HG03175 (cell line): Measurements from ENCODE around the gene PPBP.

Source experiments
- ATAC-seq: cut with Tn5 transposase; IDR thresholded peaks from one replicate; pipeline ENCODE4 v1.9.1; 2021; ENCODE audit warnings: mild to moderate bottlenecking, moderate library complexity; ENCODE audit not compliant: unreplicated experiment

Gene PPBP

GRCh38 chr4:73988061-73988460 is at the start of gene PPBP:
Gene PPBP (minus strand): TSS chr4:73988190. CDS start chr4:73988103, 87 bp downstream.
- ATAC-seq, result no peak

GRCh38 chr4:74037076-74037955 is 49.3 kb upstream of the PPBP start:
- ATAC-seq, result no peak

- ATAC-seq, result no peak
Measured at GRCh38 chr4:74033739-74034138, 45.7 kb upstream of the PPBP start.

GRCh38 chr4:74032064-74032463 is 44.1 kb upstream of the PPBP start:
- ATAC-seq, result no peak

GRCh38 chr4:74031576-74031975 is 43.6 kb upstream of the PPBP start:
- no peak for ATAC-seq

GRCh38 chr4:74030285-74030684 is 42.3 kb upstream of the PPBP start:
- ATAC-seq, result no peak

- ATAC-seq, result no peak
Measured at GRCh38 chr4:74028504-74028903, 40.5 kb upstream of the PPBP start.

GRCh38 chr4:74023709-74024108 is 35.7 kb upstream of the PPBP start:
- no peak for ATAC-seq

- ATAC-seq, result no peak
Measured at GRCh38 chr4:74021601-74022000, 33.6 kb upstream of the PPBP start.

- ATAC-seq, result no peak
Measured at GRCh38 chr4:74018771-74019170, 30.8 kb upstream of the PPBP start.

GRCh38 chr4:74018116-74018515 is 30.1 kb upstream of the PPBP start:
- ATAC-seq, result no peak

GRCh38 chr4:74016068-74016467 is 28.1 kb upstream of the PPBP start:
- no peak for ATAC-seq

- no peak for ATAC-seq
Measured at GRCh38 chr4:74015126-74015780, 27.3 kb upstream of the PPBP start.

GRCh38 chr4:74014332-74014731 is 26.3 kb upstream of the PPBP start:
- no peak for ATAC-seq

GRCh38 chr4:74013264-74013663 is 25.3 kb upstream of the PPBP start:
- no peak for ATAC-seq

- ATAC-seq, result no peak
Measured at GRCh38 chr4:74012130-74012529, 24.1 kb upstream of the PPBP start.

GRCh38 chr4:74009307-74009706 is 21.3 kb upstream of the PPBP start:
- no peak for ATAC-seq

GRCh38 chr4:74006009-74006476 is 18.1 kb upstream of the PPBP start:
- no peak for ATAC-seq

GRCh38 chr4:74005528-74005927 is 17.5 kb upstream of the PPBP start:
- no peak for ATAC-seq

GRCh38 chr4:74004668-74005067 is 16.7 kb upstream of the PPBP start:
- no peak for ATAC-seq

- ATAC-seq, result no peak
Measured at GRCh38 chr4:74000301-74000700, 12.3 kb upstream of the PPBP start.
